HEK293 (cell line): Measurements from ENCODE around the gene EML6.

ENCODE experiments used
- CTCF ChIA-PET: fragments of 350-600 bp; formaldehyde crosslinking; extraction: SDS; loops from one replicate; lab custom pipeline; 2021; ENCODE audit warnings: antibody characterized with exemption; lab: Yijun Ruan, JAX
- POLR2A ChIA-PET: fragments of 300-600 bp; formaldehyde crosslinking; extraction: SDS; loops from one replicate; lab custom pipeline; 2020; ENCODE audit warnings: antibody characterized with exemption, inconsistent platforms; lab: Yijun Ruan, JAX
- H3K27ac ChIP-seq: fragments of 200-500 bp; sonication (Bioruptor generic); 2 replicates; pipeline ENCODE4 v1.5.1; 2014; ENCODE audit warnings: low read depth, low read length, control low read depth, inconsistent platforms; ENCODE audit errors: extremely low read depth
- H3K36me3 ChIP-seq, 2 experiments: fragments of 200-500 bp in 1 of 2; sonication (Bioruptor generic) in 1 of 2; 1 replicate in 1 of 2; 2 replicates in 1 of 2; pipeline ENCODE4 v1.5.1; 2014 to 2017; ENCODE audit warnings: inconsistent platforms in 2 of 2, low read length in 2 of 2; ENCODE audit not compliant: control insufficient read depth in 2 of 2, insufficient read depth in 1 of 2
- H3K4me1 ChIP-seq: fragments of 200-500 bp; sonication (Bioruptor generic); 2 replicates; pipeline ENCODE4 v1.5.1; 2014; ENCODE audit warnings: mild to moderate bottlenecking, low read length, inconsistent platforms; ENCODE audit not compliant: control insufficient read depth, insufficient read depth
- H3K4me3 ChIP-seq: 2 replicates; pipeline ENCODE4 v1.5.1; 2011; ENCODE audit warnings: low read depth, mild to moderate bottlenecking, control low read depth, low read length, moderate library complexity
- H3K9me3 ChIP-seq: fragments of 200-500 bp; sonication (Bioruptor generic); 2 replicates; pipeline ENCODE4 v1.5.1; 2014; ENCODE audit warnings: low read depth, low read length, inconsistent platforms; ENCODE audit not compliant: control insufficient read depth, insufficient read depth
- HIC1 ChIP-seq: fragments of 450-650 bp; formaldehyde crosslinking; IDR thresholded peaks from 2 replicates; pipeline ENCODE4 v1.5.1; 2016; ENCODE audit warnings: missing biosample characterization, missing genetic modification characterization
- HOXC10 ChIP-seq: sonication (generic); formaldehyde crosslinking; IDR thresholded peaks from 2 replicates; pipeline ENCODE4 v1.8.1; 2023; ENCODE audit warnings: mild to moderate bottlenecking, missing genetic modification reagents
- IKZF3 ChIP-seq: fragments of 450-650 bp; IDR thresholded peaks from 2 replicates; pipeline ENCODE4 v1.5.0; 2018; ENCODE audit warnings: missing biosample characterization, mild to moderate bottlenecking, missing genetic modification characterization, moderate library complexity
- INSM2 ChIP-seq: fragments of 450-650 bp; formaldehyde crosslinking; IDR thresholded peaks from 2 replicates; pipeline ENCODE4 v1.5.1; 2016; ENCODE audit warnings: missing biosample characterization, missing genetic modification characterization
- MEIS1 ChIP-seq: sonication (generic); formaldehyde crosslinking; IDR thresholded peaks from 2 replicates; pipeline ENCODE4 v1.8.1; 2022; ENCODE audit warnings: missing genetic modification reagents, mild to moderate bottlenecking, borderline replicate concordance
- MYNN ChIP-seq: fragments of 450-650 bp; formaldehyde crosslinking; IDR thresholded peaks from 2 replicates; pipeline ENCODE4 v1.5.1; 2016; ENCODE audit warnings: missing biosample characterization, missing genetic modification characterization, borderline replicate concordance
- REPIN1 ChIP-seq: fragments of 450-650 bp; formaldehyde crosslinking; IDR thresholded peaks from 2 replicates; pipeline ENCODE4 v1.5.1; 2017; ENCODE audit warnings: missing biosample characterization, missing genetic modification characterization, low read depth
- SP7 ChIP-seq: fragments of 450-650 bp; formaldehyde crosslinking; IDR thresholded peaks from 2 replicates; pipeline ENCODE4 v1.5.1; 2016; ENCODE audit warnings: missing biosample characterization, missing genetic modification characterization
- TSHZ1 ChIP-seq: fragments of 450-650 bp; formaldehyde crosslinking; IDR thresholded peaks from 2 replicates; pipeline ENCODE4 v1.5.1; 2016; ENCODE audit warnings: missing biosample characterization, missing genetic modification characterization, borderline replicate concordance
- ZBTB7A ChIP-seq: fragments of 450-650 bp; formaldehyde crosslinking; IDR thresholded peaks from 2 replicates; pipeline ENCODE4 v1.5.1; 2016; ENCODE audit warnings: low read depth, missing biosample characterization, missing genetic modification characterization
- ZBTB8A ChIP-seq: fragments of 450-650 bp; formaldehyde crosslinking; IDR thresholded peaks from 2 replicates; pipeline ENCODE4 v1.5.1; 2016; ENCODE audit warnings: missing biosample characterization, missing genetic modification characterization
- ZFHX2 ChIP-seq: fragments of 450-650 bp; formaldehyde crosslinking; conservative IDR thresholded peaks from 2 replicates; pipeline ENCODE4 v1.5.1; 2016; ENCODE audit warnings: missing biosample characterization, missing genetic modification characterization
- ZNF146 ChIP-seq: fragments of 450-650 bp; formaldehyde crosslinking; IDR thresholded peaks from 2 replicates; pipeline ENCODE4 v1.5.1; 2016; ENCODE audit warnings: missing biosample characterization, missing genetic modification characterization
- ZNF174 ChIP-seq: fragments of 450-650 bp; formaldehyde crosslinking; IDR thresholded peaks from 2 replicates; pipeline ENCODE4 v1.5.0; 2017; ENCODE audit warnings: missing biosample characterization, mild to moderate bottlenecking, missing genetic modification characterization
- ZNF223 ChIP-seq: fragments of 450-650 bp; formaldehyde crosslinking; IDR thresholded peaks from 2 replicates; pipeline ENCODE4 v1.5.1; 2016; ENCODE audit warnings: missing biosample characterization, missing genetic modification characterization
- ZNF26 ChIP-seq: fragments of 450-650 bp; formaldehyde crosslinking; IDR thresholded peaks from 2 replicates; pipeline ENCODE4 v1.5.1; 2016; ENCODE audit warnings: missing biosample characterization, missing genetic modification characterization
- ZNF266 ChIP-seq: fragments of 450-650 bp; formaldehyde crosslinking; IDR thresholded peaks from 2 replicates; pipeline ENCODE4 v1.5.1; 2016; ENCODE audit warnings: missing biosample characterization, missing genetic modification characterization, low read depth
- ZNF274 ChIP-seq, 2 experiments: fragments of 200-500 bp in 1 of 2; fragments of 450-650 bp in 1 of 2; sonication (Bioruptor generic) in 1 of 2; formaldehyde crosslinking in 1 of 2; IDR thresholded peaks; 2 replicates each; pipeline versions ENCODE4 v1.5.1 to v1.6.1; 2014 to 2016; ENCODE audit warnings: borderline replicate concordance in 1 of 2, inconsistent platforms in 1 of 2, low read length in 1 of 2, missing biosample characterization in 1 of 2, missing genetic modification characterization in 1 of 2
- ZNF350 ChIP-seq: fragments of 450-650 bp; formaldehyde crosslinking; IDR thresholded peaks from 2 replicates; pipeline ENCODE4 v1.5.0; 2017; ENCODE audit warnings: missing biosample characterization, mild to moderate bottlenecking, missing genetic modification characterization
- ZNF530 ChIP-seq: fragments of 450-650 bp; formaldehyde crosslinking; IDR thresholded peaks from 2 replicates; pipeline ENCODE4 v1.5.1; 2016; ENCODE audit warnings: low read depth, missing biosample characterization, missing genetic modification characterization
- ZNF549 ChIP-seq: fragments of 450-650 bp; IDR thresholded peaks from 2 replicates; pipeline ENCODE4 v1.5.1; 2018; ENCODE audit warnings: missing biosample characterization, missing genetic modification characterization, mild to moderate bottlenecking, inconsistent platforms, moderate library complexity
- ZNF555 ChIP-seq: fragments of 450-650 bp; formaldehyde crosslinking; conservative IDR thresholded peaks from 2 replicates; pipeline ENCODE4 v1.5.1; 2017; ENCODE audit warnings: missing biosample characterization, mild to moderate bottlenecking, missing genetic modification characterization, inconsistent platforms
- ZNF561 ChIP-seq: fragments of 450-650 bp; IDR thresholded peaks from 2 replicates; pipeline ENCODE4 v1.5.1; 2018; ENCODE audit warnings: missing biosample characterization, missing genetic modification characterization, borderline replicate concordance
- ZNF610 ChIP-seq: fragments of 450-650 bp; formaldehyde crosslinking; IDR thresholded peaks from 2 replicates; pipeline ENCODE4 v1.5.1; 2016; ENCODE audit warnings: missing biosample characterization, missing genetic modification characterization, borderline replicate concordance
- ZNF701 ChIP-seq: fragments of 450-650 bp; formaldehyde crosslinking; IDR thresholded peaks from 2 replicates; pipeline ENCODE4 v1.5.1; 2016; ENCODE audit warnings: missing biosample characterization, missing genetic modification characterization
- ZXDB ChIP-seq: fragments of 450-650 bp; formaldehyde crosslinking; IDR thresholded peaks from 2 replicates; pipeline ENCODE4 v1.5.1; 2016; ENCODE audit warnings: missing biosample characterization, missing genetic modification characterization

Gene EML6

GRCh38 chr2:54963476-54963875 is 240.0 kb downstream of the EML6 start:
- TF ChIP-seq ZFHX2 (tag by site-specific recombination) (no peak), ZNF549 (no peak), MEIS1 (no peak), REPIN1 (tag by site-specific recombination) (no peak), ZNF146 (tag by site-specific recombination) (no peak), ZXDB (tag by site-specific recombination) (no peak)
- POLR2A ChIA-PET, result no interaction called here

GRCh38 chr2:54964271-54964670 is 240.8 kb downstream of the EML6 start:
- Histone ChIP-seq H3K27ac (no peak overlapping the region), H3K4me3 (no peak overlapping the region), H3K4me1 (no peaks in the 10 kb centered on the region), H3K9me3 (no peaks in the 10 kb centered on the region), H3K36me3 (peaks cover 0 to 6% of the 10 kb centered on the region in 2 experiments; a peak in 1 of 3 replicates)
- POLR2A ChIA-PET, result no interaction called here
- CTCF ChIA-PET, result no interaction called here
- no peak for TF ChIP-seq ZNF555 (tag by site-specific recombination)
- no peak for TF ChIP-seq SP7 (tag by site-specific recombination)
- TF ChIP-seq ZNF701 (tag by site-specific recombination), result no peak
- TF ChIP-seq ZNF266, result no peak
- no peak for TF ChIP-seq ZNF350 (tag by site-specific recombination)
- no peak for TF ChIP-seq ZBTB8A
- TF ChIP-seq HOXC10, result no peak
- TF ChIP-seq MYNN (tag by site-specific recombination), result no peak
- TF ChIP-seq IKZF3 (tag by site-specific recombination), result no peak
- no peak for TF ChIP-seq ZNF26
- TF ChIP-seq ZBTB7A, result no peak
- no peak for TF ChIP-seq ZNF530 (tag by site-specific recombination)
- no peak for TF ChIP-seq ZNF274 (IDR thresholded peaks at IDR 0.05; ENCODE audit: low read length)
- no peak for TF ChIP-seq ZNF274 (tag by site-specific recombination; IDR thresholded peaks at IDR 0.05; ENCODE audit: borderline replicate concordance)
- no peak for TF ChIP-seq HIC1
- TF ChIP-seq ZNF223 (tag by site-specific recombination), result no peak
- no peak for TF ChIP-seq ZNF561 (tag by site-specific recombination)
- no peak for TF ChIP-seq ZNF174
- TF ChIP-seq ZNF610, result no peak
- TF ChIP-seq INSM2 (tag by site-specific recombination), result no peak
- no peak for TF ChIP-seq TSHZ1

More at GRCh38 chr2:54963476-54963875, 240.0 kb downstream of the EML6 start:
- no peaks in the 10 kb centered on the region for H3K4me1 ChIP-seq
- H3K4me3 ChIP-seq, result no peak overlapping the region
- no peak overlapping the region for H3K27ac ChIP-seq
- CTCF ChIA-PET, result no interaction called here
- H3K9me3 ChIP-seq, result no peaks in the 10 kb centered on the region
- peaks cover 0 to under 1% of the 10 kb centered on the region in 2 experiments; a peak in 1 of 3 replicates for H3K36me3 ChIP-seq
